Astrocyte of the spinal cord (primary cell): Measurements from ENCODE around the gene MAMDC2.

Experiments
- DNase-seq: peaks from one replicate; pipeline ENCODE4 v3.0.0; 2011; ENCODE audit warnings: low read depth, low spot score
- H3K4me3 ChIP-seq: 2 replicates; pipeline ENCODE4 v1.5.1; 2011; ENCODE audit warnings: low read depth, mild to moderate bottlenecking, low read length, moderate library complexity
- in situ Hi-C: cut with HindIII; loops from 2 replicates; pipeline ENCODE4 v1.10.0; 2017; ENCODE audit warnings: low sequenced_read_pairs
- TF ChIP-seq, protein P1 (sequence below): IDR thresholded peaks from 2 replicates; pipeline ENCODE4 v1.5.1; 2012; ENCODE audit warnings: low read depth, mild to moderate bottlenecking, low read length, inconsistent platforms

The MAMDC2 gene

DNA sequence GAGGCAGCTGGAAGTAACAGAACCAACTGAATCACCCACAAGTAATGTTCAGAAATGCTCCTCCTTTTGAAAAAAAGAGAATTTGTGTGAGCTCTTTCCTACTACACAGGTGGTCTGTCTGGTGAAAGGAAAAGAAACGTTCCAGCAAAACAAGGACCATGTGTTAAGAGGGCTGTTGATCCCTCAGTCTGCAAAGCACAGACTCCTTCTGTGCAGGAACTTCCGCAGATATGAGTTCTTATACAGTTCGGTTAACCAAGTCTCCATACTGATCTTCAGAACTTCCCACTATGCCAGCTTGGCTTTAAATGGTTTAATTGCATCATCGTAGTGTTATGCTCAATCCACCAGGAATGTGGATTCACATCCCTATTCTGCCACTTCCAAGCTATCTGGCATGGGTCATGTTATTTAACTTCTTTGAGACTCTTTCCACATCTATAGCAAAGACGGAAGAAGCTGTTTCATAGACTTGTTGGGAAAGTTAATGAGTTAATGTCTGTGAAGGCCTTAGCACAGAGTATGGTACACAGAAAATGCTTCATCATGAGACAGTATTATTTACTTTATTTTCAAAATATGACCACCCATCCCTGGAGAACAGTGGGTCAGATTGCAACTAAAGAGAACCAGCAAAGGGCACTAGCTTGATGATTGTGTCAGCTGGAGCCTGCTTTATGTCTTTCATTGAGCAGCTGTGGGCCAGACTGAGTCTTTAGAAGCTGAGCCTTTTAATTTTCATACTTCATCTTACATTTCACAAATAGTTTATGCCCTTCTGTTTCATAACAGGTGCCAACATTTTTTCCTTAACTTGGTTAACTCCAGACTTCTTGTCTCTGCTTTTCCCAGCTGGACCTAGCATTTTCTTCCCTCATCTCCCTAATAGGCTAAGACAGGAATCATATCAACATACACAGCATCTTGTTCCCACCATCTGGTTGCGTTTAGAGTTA is 89.9 kb downstream of the MAMDC2 start:
- in situ Hi-C loops: no loop called here
- H3K4me3 ChIP-seq: no peak overlapping the region
- no peak for DNase-seq
- TF ChIP-seq, protein P1, sequence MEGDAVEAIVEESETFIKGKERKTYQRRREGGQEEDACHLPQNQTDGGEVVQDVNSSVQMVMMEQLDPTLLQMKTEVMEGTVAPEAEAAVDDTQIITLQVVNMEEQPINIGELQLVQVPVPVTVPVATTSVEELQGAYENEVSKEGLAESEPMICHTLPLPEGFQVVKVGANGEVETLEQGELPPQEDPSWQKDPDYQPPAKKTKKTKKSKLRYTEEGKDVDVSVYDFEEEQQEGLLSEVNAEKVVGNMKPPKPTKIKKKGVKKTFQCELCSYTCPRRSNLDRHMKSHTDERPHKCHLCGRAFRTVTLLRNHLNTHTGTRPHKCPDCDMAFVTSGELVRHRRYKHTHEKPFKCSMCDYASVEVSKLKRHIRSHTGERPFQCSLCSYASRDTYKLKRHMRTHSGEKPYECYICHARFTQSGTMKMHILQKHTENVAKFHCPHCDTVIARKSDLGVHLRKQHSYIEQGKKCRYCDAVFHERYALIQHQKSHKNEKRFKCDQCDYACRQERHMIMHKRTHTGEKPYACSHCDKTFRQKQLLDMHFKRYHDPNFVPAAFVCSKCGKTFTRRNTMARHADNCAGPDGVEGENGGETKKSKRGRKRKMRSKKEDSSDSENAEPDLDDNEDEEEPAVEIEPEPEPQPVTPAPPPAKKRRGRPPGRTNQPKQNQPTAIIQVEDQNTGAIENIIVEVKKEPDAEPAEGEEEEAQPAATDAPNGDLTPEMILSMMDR: no peak

DNA sequence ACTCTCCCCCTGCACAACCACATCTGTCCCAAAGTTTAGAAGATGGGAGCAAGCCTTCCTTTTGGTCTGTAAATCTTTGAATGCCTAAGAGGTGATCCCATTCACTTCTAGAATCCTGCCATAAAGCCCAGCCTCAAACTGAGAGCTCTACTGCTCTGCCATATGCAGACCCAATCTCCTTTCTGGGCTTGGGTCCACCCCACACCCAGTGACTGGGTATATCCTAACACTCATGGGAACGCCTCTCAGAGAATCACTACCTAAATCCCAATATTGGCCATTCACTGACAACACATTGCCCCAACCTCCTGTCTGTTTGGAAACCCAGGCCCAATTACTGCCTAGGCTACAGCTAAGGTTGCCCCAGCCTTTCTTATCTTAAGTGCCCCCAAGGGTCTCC is 90.7 kb downstream of the MAMDC2 start:
- in situ Hi-C loops: no loop called here
- no peak overlapping the region for H3K4me3 ChIP-seq
- no peak for DNase-seq
- TF ChIP-seq, protein P1: no peak

DNA sequence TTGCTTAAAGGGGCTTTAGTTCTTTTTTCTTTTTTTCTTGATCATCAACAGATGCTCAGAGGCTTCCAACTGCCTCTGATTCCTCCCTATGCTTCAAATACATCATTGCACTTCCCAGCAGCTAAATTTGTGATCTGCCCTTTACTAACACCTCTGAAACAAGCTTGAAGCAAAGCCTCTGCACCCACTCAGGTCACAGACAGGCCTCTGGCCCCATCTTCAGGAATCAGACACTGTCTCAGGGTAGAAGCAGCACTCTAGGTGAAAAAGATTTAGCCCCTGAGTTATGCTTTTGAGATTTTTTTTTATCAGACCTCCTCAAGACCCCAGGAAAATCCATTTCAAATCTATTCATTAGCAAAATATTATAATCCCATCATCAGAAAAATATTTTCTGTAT is 91.5 kb downstream of the MAMDC2 start:
- in situ Hi-C loops: no loop called here
- TF ChIP-seq, protein P1: no peak
- H3K4me3 ChIP-seq: no peak overlapping the region
- no peak for DNase-seq

DNA sequence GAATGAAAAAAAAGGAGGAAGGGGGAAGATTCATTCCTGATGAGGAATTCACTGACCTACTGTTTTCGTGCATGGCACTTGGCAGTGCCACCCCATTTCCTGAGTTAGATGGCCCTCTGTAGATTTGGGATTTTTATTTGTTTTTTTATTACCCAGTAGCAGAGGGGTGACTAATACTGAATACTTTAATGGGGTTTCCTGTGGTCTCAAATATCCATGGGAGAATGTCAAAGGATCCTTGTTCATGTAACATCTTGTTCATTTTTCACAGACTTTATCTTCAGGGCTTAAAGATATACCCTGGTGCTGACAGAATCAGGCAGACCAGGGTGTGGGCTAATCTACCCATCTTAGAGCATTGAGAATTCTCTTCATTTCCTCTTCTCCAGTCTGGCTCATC is 93.0 kb downstream of the MAMDC2 start:
- TF ChIP-seq, protein P1: no peak
- in situ Hi-C loops: no loop called here
- DNase-seq: peak; percentile 62
- H3K4me3 ChIP-seq: no peak overlapping the region

DNA sequence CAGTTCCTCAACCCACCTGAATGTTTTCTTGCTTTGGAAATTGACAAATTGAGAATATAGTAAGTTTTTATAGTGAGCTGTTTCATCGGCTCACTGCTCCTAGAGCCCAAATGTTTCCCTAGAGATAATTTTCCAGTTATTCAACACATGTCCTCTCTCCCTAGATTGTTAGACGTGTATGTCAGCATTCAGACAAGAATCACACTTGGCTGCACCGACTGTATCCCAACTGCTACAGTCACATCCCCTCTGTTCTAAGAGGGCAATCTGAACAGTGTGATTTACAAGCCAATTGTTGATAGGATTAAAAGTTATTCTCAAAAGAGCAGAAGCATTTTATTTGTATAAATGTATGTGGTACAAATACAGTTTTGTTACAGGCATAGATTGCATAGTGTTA is 93.9 kb downstream of the MAMDC2 start:
- TF ChIP-seq, protein P1: no peak
- no peak overlapping the region for H3K4me3 ChIP-seq
- in situ Hi-C loops: no loop called here
- DNase-seq: no peak

DNA sequence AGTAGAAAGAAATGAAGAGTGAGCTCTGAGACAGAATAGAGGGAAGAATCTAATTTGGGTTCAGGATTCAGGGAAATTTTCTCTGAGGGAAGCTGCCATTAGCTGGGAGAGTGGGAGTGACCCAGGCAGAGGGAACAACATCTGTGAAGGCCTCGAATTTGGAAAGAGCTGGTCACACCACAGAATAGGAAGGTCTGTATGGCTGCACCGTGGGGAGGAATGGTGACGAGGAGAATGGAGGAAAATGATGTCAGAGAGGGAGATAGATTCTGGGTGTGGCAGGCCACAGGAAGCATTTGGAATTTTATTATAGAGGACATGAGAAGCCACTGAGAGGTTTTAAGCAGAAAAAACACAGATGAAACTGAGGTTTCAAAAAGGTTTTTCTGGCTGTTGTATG is 98.5 kb downstream of the MAMDC2 start:
- in situ Hi-C loops: no loop called here
- DNase-seq: no peak
- H3K4me3 ChIP-seq: no peak overlapping the region
- TF ChIP-seq, protein P1: no peak
